ENCODE data around the gene CACNA2D1.
"Not testable (repeated sequence)": the region's sequence is repeated elsewhere in the genome, so short reads cannot be mapped to it uniquely, and the experiment has no call there.

The CACNA2D1 gene

GRCh38 chr7:82172017-82172416, 271.6 kb downstream of the CACNA2D1 start:
- no peak for DNase-seq (ENCODE audit: low read depth in 2 of 2)

- no peak for DNase-seq (ENCODE audit: low read depth in 2 of 2)
These were observed 275.8 kb downstream of the CACNA2D1 start for GRCh38 chr7:82167558-82168314.

GRCh38 chr7:82166260-82167015, 277.1 kb downstream of the CACNA2D1 start:
- DNase-seq (ENCODE audit: low read depth in 2 of 2): no peak

DNA sequence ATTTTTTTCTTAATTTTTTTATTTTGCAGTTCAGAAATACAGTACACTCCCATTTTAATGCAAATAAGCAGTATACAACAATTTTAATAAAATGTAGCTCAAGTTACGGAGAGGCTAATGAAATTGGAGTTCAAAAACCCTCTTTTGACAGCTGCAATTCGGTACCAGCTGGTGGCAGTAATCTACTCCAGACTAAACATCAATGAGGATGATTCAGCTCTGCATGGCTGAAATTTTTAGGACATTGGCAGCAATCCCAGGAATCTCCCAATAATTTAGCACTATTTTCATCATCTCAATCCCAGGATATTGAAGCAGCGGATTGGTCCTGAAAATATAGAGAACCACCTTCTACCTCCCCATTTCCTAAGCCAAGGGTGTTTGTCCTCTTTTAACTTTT, 278.8 kb downstream of the CACNA2D1 start:
- DNase-seq (ENCODE audit: low read depth in 2 of 2): no peak

- DNase-seq (ENCODE audit: low read depth in 2 of 2): no peak
These were observed 279.2 kb downstream of the CACNA2D1 start for GRCh38 chr7:82164410-82164809.

GRCh38 chr7:82163586-82163985, 280.0 kb downstream of the CACNA2D1 start:
- no peak for DNase-seq (ENCODE audit: low read depth in 2 of 2)

DNA sequence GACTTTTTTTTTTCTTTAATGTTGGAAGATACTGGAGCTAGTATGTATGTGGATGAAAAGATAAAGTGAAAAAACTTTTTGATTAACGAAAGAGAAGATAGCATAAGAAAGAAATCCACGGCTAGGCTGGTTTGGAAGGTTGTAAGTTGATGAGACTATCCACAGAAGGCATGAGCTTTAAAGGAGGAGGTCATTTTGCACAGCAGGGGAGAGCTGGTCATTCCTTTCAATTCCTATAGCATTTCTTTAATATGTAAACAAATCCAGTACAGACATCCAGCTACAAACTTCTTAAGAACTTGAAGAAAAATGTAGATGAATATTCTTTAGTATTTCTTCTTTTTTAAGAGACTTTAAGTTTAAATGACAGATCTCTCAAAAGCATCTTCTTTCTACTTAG, 281.3 kb downstream of the CACNA2D1 start:
- no peak for DNase-seq (ENCODE audit: low read depth in 2 of 2)

- no peak for DNase-seq (ENCODE audit: low read depth in 2 of 2)
These were observed 285.2 kb downstream of the CACNA2D1 start for GRCh38 chr7:82158327-82158726.

GRCh38 chr7:82156893-82157292, 286.7 kb downstream of the CACNA2D1 start:
- no peak for DNase-seq (ENCODE audit: low read depth in 2 of 2)

GRCh38 chr7:82156168-82156567, 287.4 kb downstream of the CACNA2D1 start:
- no peak for DNase-seq (ENCODE audit: low read depth in 2 of 2)

DNA sequence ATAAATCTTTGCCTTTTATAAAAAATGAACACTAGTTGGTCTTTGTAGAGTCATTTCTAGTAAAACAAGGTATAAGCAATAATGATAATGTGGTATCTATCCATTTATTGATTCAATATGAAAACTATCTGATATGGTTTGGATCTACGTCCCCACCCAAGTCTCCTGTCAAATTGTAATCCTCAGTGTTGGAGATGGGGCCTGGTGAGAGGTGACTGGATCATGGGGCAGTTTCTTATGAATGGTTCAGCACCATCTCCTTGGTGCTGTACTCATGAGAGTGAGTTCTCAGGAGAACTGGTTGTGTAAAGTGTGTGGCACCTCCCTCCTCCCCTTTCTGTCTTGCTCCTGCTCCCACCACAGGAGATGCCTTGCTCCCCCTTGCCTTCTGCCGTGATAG, 288.8 kb downstream of the CACNA2D1 start:
- no peak for DNase-seq (ENCODE audit: low read depth in 2 of 2)

DNA sequence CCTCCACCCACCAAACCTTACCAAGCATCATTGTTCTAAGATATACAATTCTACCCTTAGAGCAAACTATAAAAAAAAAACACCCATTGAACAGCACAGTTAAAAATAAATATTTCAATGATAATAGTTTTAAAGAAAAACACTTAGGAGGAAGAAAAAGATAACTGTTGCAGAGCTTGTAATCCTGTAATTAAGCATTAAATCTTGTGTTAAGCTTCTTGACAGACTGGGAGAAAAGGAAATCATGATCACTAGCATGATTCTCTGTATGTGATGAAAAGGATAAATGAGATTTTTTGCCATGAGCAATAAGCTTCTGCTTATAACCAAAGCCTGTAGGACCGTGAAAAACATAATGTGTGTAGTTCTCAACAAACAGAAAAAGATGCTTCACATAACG, 289.8 kb downstream of the CACNA2D1 start:
- DNase-seq (ENCODE audit: low read depth in 2 of 2): no peak

GRCh38 chr7:82152858-82153257, 290.7 kb downstream of the CACNA2D1 start:
- no peak for DNase-seq (ENCODE audit: low read depth in 2 of 2)

DNA sequence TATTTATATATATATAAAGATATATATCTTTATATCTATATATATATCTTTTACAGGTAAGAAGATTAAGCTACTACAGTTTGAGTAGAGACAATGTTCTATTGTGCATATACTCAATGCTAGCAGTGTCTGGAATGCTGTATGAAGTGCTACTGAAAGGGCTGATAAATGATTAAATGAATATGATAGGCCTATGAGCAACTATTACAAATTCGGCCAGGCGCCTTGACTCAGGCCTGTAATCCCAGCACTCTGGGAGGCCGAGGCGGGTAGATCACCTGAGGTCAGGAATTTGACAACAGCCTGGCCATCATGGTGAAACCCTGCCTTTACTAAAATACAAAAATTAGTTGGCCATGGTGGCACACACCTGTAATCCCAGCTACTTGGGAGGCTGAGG, 297.1 kb downstream of the CACNA2D1 start:
- DNase-seq (ENCODE audit: low read depth in 2 of 2): no peak

DNA sequence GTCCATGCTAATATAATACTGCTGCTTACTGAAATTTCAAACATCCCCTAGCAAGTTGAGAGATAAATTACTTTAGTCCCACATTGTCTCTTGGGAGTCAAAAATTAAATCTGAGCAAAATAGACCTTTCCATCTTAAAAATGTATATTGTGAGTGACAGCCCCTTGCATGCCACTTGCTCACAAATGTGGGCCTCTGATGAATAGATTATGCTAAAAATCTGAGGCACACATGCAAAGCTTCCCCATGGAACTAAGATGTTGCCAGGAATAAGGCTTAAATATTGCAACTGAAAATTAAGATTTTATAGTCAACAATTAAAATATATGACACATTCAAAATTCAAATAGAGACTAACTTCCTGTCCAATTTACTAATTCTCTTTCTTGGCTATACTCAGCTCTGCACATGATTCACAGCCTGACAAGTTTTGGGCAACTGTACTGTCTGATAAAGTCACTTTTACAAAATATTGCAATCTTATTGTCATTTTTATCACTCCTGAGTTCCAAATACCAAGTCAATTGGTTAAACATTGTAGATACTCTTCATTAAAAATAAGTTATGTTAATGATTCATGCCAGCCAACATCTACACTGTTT, 301.2 kb downstream of the CACNA2D1 start:
- DNase-seq (ENCODE audit: low read depth in 2 of 2): no peak

GRCh38 chr7:82141427-82141826, 302.1 kb downstream of the CACNA2D1 start:
- DNase-seq (ENCODE audit: low read depth in 2 of 2): no peak

DNA sequence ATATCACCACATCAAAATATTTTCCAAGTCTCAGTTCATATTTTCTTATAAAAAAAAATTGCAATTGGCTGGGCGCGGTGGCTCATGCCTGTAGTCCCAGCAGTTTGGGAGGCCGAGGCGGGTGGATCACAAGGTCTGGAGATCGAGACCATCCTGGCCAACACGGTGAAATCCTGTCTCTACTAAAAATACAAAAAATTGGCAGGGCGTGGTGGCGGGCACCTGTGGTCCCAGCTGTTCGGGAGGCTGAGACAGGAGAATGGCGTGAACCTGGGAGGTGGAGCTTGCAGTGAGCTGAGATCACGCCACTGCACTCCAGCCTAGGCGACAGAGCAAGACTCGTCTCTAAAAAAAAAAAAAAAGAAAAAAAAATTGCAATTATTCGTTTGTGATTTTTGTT, 303.0 kb downstream of the CACNA2D1 start:
- DNase-seq (ENCODE audit: low read depth in 2 of 2): not testable (repeated sequence)

GRCh38 chr7:82131215-82131614, 312.4 kb downstream of the CACNA2D1 start:
- DNase-seq (ENCODE audit: low read depth in 2 of 2): no peak

GRCh38 chr7:82129091-82129490, 314.5 kb downstream of the CACNA2D1 start:
- no peak for DNase-seq (ENCODE audit: low read depth in 2 of 2)

DNA sequence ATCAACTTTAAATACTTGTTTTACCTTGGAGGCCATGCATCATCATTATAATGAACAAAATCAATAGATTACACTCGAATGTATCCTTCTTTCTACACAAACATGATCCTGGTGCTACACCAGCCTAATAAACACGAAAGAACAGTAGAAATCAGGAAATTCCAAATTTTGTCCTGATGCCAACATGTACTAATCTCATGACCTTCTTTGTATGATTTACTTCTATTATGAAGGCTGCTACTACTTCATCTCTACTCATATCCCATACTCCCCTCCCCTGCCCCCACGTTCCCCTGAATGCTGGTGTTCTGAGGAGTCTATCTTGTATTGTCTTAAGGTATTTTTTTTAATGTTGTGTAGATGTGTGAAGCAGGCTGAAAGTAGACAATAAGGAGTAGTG, 315.0 kb downstream of the CACNA2D1 start:
- DNase-seq (ENCODE audit: low read depth in 2 of 2): no peak

DNA sequence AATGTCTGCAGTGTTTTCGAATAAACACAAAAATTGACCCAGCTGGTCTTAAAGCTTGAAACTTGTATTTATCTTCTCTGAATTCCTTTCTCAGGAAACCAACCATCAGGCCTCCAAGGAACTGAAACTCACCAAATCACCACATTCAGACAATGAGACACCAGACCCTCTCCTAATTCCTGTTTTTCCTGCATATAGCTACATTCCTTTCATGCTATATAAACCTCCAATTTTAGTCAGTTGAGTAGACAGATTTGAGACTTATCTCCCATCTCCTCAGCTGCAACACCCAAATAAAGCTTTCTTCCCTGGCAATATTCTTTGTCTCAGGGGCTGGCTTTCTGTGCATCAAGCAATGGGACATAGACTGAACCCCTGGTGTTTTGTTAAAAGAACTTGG, 317.0 kb downstream of the CACNA2D1 start:
- DNase-seq (ENCODE audit: low read depth in 2 of 2): no peak

GRCh38 chr7:82124445-82124844, 319.1 kb downstream of the CACNA2D1 start:
- no peak for DNase-seq (ENCODE audit: low read depth in 2 of 2)

DNA sequence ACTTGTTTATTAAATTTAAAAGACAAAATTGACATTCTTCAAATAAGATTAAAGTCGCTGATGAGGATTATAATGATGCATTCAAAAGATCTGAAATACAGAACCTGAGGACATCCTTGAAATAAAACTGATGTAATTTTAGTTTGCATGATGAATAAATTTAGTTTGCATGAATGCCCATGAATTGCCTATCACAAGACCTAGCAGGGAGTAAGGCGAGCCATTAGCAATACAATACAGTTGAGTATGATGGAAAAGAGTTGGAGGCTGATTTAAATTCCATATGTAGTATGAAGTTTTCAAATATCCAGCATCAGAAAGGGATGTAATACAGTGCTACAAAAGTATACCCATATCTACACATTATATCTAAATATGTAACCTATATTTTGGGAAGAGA, 321.3 kb downstream of the CACNA2D1 start:
- no peak for DNase-seq (ENCODE audit: low read depth in 2 of 2)
